ENCODE measurements around the gene VPS52. TPM values are rescaled to one million over a fixed set of nuclear protein-coding genes. Genes with fewer than 3 reads are reported as not detected.

VPS52 gene
- total RNA-seq, 2 donors from 2014 or later: 19.0 to 31.7 TPM

GRCh38 chr6:33294086-33294823 lies 22.6 kb upstream of the VPS52 start:
- TF ChIP-seq CTCF (IDR thresholded peaks at IDR 0.05): no peak
- Histone ChIP-seq H3K4me3 (no peak overlapping the region), H3K9me3 (no peaks in the 10 kb centered on the region), H3K36me3 (peaks cover 32% of the 10 kb centered on the region), H3K27ac (no peak overlapping the region), H3K4me1 (peaks cover 0 to 28% of the 10 kb centered on the region in 2 donors), H3K27me3 (no peaks in the 10 kb centered on the region)
- no peak for DNase-seq (ENCODE audit: low spot score)

GRCh38 chr6:33292996-33293682 lies 21.5 kb upstream of the VPS52 start:
- Histone ChIP-seq H3K36me3 (peaks cover 32% of the 10 kb centered on the region), H3K4me1 (peaks cover 0 to 34% of the 10 kb centered on the region in 2 donors), H3K27me3 (no peaks in the 10 kb centered on the region), H3K27ac (no peak overlapping the region), H3K4me3 (no peak overlapping the region), H3K9me3 (no peaks in the 10 kb centered on the region)
- TF ChIP-seq CTCF (IDR thresholded peaks at IDR 0.05): no peak
- no peak for DNase-seq (ENCODE audit: low spot score)

GRCh38 chr6:33290459-33290858 lies 18.8 kb upstream of the VPS52 start:
- peaks cover 0 to 24% of the 10 kb centered on the region in 2 donors for H3K4me1 ChIP-seq
- H3K9me3 ChIP-seq: no peaks in the 10 kb centered on the region
- no peak overlapping the region for H3K27ac ChIP-seq
- peaks cover 46% of the 10 kb centered on the region for H3K36me3 ChIP-seq
- DNase-seq (ENCODE audit: low spot score): no peak
- no peak for TF ChIP-seq CTCF (IDR thresholded peaks at IDR 0.05)
- no peaks in the 10 kb centered on the region for H3K27me3 ChIP-seq
- H3K4me3 ChIP-seq: peak overlapping the region in 1 of 2 donors; percentile 70

- TF ChIP-seq CTCF (IDR thresholded peaks at IDR 0.05): no peak
- Histone ChIP-seq H3K4me1 (peaks cover 0 to 24% of the 10 kb centered on the region in 2 donors), H3K36me3 (peaks cover 45% of the 10 kb centered on the region), H3K27me3 (no peaks in the 10 kb centered on the region), H3K9me3 (no peaks in the 10 kb centered on the region), H3K27ac (peak overlapping the region; percentile 84 to 86), H3K4me3 (peak overlapping the region; percentile 70 to 72)
- no peak for DNase-seq (ENCODE audit: low spot score)
Measured at GRCh38 chr6:33289784-33290315, 18.2 kb upstream of the VPS52 start.

- peak within 1 kb of the TSS; percentile 70 to 72 for H3K4me3 ChIP-seq
- DNase-seq (ENCODE audit: low spot score): peak; percentile 89
- H3K9me3 ChIP-seq: no peaks in the 10 kb centered on the region
- H3K27ac ChIP-seq: peak within 1 kb of the TSS; percentile 84 to 86
- TF ChIP-seq CTCF (IDR thresholded peaks at IDR 0.05): no peak
- H3K27me3 ChIP-seq: no peaks in the 10 kb centered on the region
- peaks cover 48% of the 10 kb centered on the region for H3K36me3 ChIP-seq
- peaks cover 0 to 24% of the 10 kb centered on the region in 2 donors for H3K4me1 ChIP-seq
Measured at GRCh38 chr6:33288921-33289783, 17.5 kb upstream of the VPS52 start, which contains the start of the genes PFDN6 and WDR46. Gene PFDN6, plus strand, starts transcription at chr6:33289601. Its CDS starts 256 bp downstream, at chr6:33289857. Gene WDR46, minus strand, starts transcription at chr6:33289239. Its CDS starts 69 bp downstream, at chr6:33289170.
